Astrocyte of the cerebellum (primary cell): ENCODE data around the gene CDKAL1.

Source experiments
- DNase-seq: peaks from one replicate; pipeline ENCODE4 v3.0.0-alpha.2; 2011; ENCODE audit warnings: low read depth
- H3K4me3 ChIP-seq: 2 replicates; pipeline ENCODE4 v1.5.1; 2011; ENCODE audit warnings: mild to moderate bottlenecking, low read depth, low read length, moderate library complexity
- CTCF ChIP-seq: IDR thresholded peaks from 2 replicates; pipeline ENCODE4 v1.5.1; 2012; ENCODE audit warnings: low read length, low read depth, moderate library complexity, mild to moderate bottlenecking; ENCODE audit errors: missing control alignments
- in situ Hi-C: cut with HindIII; loops from 2 replicates; pipeline ENCODE4 v1.10.0; 2017; ENCODE audit warnings: low sequenced_read_pairs

The CDKAL1 gene

GRCh38 chr6:21214738-21215448 is 680.6 kb downstream of the CDKAL1 start:
- TF ChIP-seq CTCF, result no peak
- in situ Hi-C loops, result no loop called here
- DNase-seq, result no peak
- H3K4me3 ChIP-seq, result no peak overlapping the region

GRCh38 chr6:21219241-21219640 is 685.0 kb downstream of the CDKAL1 start:
- no peak for TF ChIP-seq CTCF
- peak; percentile 8 for DNase-seq
- H3K4me3 ChIP-seq, result no peak overlapping the region
- in situ Hi-C loops, result no loop called here

GRCh38 chr6:21219856-21220255 is 685.6 kb downstream of the CDKAL1 start:
- in situ Hi-C loops, result no loop called here

GRCh38 chr6:21220271-21220987 is 686.2 kb downstream of the CDKAL1 start:
- in situ Hi-C loops, result no loop called here
- no peak for TF ChIP-seq CTCF
- no peak for DNase-seq
- H3K4me3 ChIP-seq, result no peak overlapping the region

More at GRCh38 chr6:21219856-21220255, 685.6 kb downstream of the CDKAL1 start:
- DNase-seq, result no peak
- no peak overlapping the region for H3K4me3 ChIP-seq
- no peak for TF ChIP-seq CTCF

- in situ Hi-C loops, result no loop called here
- H3K4me3 ChIP-seq, result no peak overlapping the region
- no peak for DNase-seq
- TF ChIP-seq CTCF, result no peak
Observed at GRCh38 chr6:21222656-21223055, 688.4 kb downstream of the CDKAL1 start.

- no peak for DNase-seq
- in situ Hi-C loops, result no loop called here
- no peak overlapping the region for H3K4me3 ChIP-seq
- no peak for TF ChIP-seq CTCF
Observed at GRCh38 chr6:21225912-21226311, 691.7 kb downstream of the CDKAL1 start.
